Fibroblast of skin of right quadriceps (primary cell): ENCODE results near the gene ERBB4.

ENCODE experiments used
- DNase-seq: peaks from one replicate; pipeline ENCODE4 v3.0.0-alpha.2; 2013

ERBB4 gene

DNA sequence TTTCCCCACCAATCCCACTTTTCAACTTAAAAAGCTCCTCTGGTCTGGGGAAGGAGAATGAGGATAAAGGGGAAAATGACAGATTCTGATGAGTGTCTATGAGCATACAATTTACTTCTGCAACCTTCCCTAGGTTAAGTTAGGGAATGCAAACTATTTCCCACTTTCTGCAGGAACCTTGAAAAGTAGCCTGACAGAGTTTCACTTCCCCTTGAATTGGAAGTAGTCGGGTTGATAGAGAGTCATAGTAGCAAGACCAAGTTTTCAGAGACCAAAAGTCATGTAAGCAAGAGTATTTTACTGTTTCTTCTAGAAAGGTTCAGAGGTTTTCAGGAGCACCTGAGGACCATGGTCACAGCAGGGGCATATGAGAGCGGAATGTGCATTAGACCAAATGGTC lies 1167.1 kb downstream of the ERBB4 start:
- no peak for DNase-seq

DNA sequence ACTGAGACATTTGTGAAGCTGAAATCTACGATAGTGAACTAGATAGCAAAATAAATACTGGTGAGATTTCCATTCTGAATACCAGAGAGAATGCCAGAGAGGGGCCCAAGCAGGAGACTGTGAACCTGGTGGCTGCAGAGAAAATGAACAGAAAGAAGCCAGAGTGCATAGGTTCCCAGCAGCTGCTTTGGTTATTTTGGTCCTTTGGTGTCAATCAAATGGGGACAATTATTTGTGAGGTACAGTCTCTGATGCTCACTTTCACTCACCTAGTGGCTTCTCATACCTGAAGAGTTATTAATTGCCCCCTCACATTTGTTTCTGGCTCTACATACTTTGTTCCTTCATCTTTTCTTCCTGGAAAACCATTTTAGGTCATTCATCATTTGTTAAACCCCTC lies 1170.1 kb downstream of the ERBB4 start:
- no peak for DNase-seq

DNA sequence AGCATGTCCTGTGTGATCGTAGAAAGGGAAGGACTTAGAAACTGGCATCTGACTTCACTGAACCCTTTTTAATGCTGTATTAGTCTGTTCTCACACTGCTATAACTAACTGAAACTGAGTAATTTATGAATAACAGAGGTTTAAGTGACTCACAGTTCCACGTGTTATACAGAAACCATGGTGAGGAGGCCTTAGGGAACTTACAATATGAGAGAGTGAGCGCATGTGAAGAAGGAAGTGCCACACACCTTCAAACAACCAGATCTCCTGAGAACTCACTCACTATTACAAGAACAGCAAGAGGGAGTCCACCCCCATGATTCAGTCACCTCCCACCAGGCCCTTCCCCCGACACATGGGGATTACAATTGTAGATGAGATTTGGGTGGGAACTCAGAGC lies 1170.9 kb downstream of the ERBB4 start:
- no peak for DNase-seq

DNA sequence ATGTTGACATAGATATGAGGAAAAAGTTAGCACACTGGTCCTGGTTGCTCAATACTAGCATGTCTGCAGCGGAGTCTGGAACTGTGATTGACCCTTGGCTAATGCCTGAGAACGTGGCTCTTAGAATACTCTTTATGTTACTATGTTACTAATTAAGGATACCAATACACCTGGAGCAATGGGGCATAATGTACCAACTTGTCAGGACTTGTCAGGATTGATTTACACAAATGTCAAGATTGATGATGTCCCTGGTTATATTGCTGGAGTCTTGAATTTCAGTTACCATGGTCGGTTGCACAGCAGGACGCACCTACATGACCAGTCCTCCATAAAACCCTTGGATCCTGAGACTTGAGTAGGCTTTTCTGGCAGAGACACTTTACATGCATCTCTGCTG lies 1171.3 kb downstream of the ERBB4 start:
- DNase-seq = no peak

DNA sequence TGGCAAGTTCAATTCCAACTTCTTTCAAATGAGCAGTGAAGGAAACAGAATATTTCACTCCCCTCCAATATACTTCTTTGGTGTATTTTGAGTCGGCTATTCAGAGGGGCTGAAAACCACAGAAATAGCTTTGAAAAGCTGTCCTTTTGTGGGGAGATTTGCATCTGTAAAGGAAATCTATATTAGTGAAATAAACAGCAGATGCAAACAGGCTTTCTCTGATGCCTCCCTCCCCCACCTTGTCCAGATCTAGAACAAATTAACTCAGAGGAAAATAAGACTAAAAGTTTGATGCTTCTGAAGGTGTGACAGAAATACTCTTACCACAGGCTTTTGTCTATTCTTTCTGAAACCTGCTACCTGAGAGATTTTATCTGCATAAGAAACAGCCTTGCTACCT lies 1173.7 kb downstream of the ERBB4 start:
- DNase-seq = no peak

DNA sequence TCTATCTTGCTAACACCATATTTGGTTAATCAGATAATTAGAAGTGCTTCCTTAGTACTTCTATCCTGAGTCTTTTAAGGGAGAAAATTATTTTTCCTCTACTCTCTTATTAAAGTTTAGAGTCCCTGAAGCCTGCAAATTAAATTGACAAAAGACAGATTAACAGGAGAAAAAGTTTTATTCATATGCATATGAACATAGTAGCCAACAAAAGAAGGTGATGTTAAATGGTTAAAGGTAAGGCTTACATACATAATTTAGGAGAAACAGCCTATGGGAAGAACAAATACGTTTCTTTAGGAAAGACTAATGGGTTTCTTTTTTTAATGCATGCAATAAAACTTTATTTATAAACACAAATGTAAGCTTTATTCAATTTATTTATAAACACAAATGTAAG lies 1177.2 kb downstream of the ERBB4 start:
- DNase-seq = no peak

DNA sequence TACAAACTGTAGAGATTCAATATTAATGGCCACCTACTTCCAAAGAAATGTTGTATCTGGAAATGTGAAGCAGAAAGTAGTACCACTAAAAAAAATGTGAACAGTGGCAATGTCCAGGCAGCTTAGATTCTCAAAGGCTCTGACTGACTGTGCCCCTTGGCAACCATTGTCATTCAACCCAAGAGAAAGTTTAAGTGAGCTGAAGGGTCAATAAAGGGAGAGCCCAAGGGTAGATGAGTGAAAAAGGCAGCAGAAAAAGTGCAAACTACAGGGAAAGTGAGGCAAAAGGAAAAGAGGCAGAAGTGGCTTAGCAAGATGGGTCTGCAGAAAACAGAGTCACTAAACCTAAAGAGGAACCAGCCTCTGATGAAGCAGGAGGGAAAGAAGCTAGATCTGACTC lies 1179.3 kb downstream of the ERBB4 start:
- DNase-seq = no peak

DNA sequence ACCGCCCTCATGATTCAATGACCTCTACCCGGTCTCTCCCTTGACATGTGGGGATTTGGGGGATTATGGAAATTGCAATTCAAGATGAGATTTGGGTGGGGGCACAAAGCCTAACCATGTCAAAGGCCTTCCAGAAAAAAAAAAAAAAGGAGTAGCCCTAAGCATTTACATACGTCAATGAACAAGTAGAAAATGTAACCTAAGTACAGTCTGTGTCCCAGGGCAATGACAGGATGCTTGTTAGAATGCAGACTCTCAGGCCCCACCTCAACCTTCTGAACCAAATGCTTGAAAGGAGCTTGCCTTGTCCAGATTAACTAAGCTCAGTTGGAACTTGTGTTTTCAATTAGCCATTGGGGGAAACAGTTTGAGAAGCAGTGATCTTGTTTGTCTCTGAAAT lies 1180.1 kb downstream of the ERBB4 start:
- no peak for DNase-seq

DNA sequence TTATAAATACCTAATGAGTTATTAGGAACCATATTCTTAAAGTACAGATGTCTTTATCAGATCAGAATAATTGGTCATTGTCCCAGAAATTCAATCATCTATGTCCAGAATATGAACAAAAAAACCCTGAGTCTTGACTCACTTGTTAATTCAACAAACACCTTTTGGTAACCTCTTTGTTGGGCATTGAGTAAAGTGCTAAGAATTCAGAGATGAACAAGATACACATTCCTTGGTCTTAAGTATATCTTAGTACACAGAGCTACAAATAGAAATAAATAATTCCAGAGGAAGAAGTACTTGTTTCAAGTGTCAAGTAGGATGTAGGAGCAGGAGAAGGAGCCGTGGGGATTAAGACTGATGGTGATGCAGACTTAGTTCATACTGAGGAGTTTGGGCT lies 1184.1 kb downstream of the ERBB4 start:
- DNase-seq = no peak

DNA sequence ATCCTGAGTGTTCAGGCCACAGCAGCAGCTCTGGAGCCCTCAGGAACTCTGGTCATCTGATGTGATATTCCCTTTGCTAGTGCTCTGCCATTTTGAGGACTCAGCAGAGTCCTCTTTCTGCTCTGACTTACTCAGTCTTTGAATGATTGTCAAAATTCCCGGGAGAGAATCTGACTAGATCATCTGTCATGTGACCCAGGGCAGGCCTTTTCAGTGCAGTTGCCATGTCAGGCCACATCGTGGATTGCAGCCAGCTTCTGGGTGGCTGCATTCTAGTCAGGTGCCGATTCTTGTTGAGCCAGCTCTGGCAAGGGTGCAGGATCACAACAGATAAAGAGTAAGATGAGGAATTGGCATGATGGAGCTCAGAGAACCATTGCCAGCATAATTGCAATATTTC lies 1186.6 kb downstream of the ERBB4 start:
- no peak for DNase-seq

DNA sequence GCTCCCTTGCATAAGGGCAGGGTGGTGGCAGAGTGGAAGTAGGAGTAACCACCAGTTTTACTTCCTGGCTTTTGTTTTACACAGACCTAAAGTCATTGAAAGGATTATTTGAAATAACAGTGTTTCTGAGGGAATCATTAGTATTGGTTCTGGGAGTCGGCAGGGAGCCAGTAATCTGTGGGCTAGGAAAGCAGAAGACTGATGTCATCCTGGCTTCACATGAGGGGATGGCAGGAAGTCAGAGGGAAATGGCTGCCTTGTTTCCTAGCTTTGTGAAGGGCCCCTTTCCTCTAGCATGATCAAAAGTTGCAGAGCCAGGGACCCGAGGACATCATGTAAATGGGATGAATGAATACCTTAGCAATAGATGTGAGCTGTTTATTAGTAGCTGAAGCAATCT lies 1189.6 kb downstream of the ERBB4 start:
- no peak for DNase-seq

DNA sequence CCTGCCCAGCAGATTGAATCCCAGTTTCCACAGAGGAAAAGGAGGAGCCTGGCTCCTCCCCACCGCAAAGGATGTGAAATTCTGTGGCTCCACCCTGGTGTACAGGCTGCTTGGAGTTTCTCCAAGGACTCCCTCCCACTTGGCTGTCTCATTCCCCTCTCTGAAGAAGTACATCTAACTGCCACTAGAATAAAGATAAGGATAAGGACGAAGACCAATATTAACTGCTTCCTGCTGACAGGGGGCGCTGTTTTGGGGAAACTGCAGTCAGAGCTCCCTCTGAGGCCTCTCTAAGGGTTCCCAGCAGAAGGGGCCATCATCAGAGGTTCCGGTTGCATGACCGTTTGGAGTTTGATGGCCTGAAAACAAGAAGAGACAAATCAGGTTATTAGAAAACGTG lies 1191.3 kb downstream of the ERBB4 start:
- DNase-seq = no peak

DNA sequence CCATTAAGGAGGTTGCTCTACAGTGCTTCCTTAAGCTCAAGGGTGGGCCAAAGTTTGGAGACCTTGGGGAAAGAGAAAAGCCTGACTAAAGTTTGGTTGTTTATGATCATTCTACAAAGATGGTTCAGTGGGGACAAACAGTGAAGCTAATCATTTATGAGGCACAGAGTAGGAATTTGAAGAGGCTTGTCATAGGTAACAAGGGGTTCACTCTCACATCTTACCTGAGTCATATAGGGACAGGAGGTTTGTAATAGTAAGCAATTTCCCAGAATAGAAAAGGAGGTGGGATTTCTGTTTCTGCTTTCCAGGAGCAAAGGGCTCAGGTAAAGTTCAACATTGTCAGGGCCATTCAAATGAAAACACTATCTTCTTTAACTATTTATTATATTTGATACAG lies 1194.3 kb downstream of the ERBB4 start:
- DNase-seq = no peak

DNA sequence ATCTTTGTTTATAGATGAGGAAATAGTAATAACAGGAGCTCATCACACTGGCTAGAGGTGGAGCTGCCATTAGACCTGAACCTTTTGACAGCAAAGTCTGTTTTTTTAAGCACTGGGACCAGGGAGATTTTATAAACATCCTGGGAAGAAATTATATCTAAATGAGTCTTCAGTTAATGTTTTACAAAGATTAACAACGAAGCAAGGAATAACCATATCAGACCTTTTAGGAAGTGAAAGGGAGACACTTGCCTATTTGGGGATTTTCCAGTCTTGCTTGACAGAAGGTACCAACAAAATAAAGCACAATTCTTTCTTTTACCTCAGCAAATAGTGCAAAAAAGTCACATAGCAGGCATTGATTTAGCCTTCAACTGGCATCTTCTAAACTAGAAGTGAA lies 1205.2 kb downstream of the ERBB4 start:
- DNase-seq = no peak

DNA sequence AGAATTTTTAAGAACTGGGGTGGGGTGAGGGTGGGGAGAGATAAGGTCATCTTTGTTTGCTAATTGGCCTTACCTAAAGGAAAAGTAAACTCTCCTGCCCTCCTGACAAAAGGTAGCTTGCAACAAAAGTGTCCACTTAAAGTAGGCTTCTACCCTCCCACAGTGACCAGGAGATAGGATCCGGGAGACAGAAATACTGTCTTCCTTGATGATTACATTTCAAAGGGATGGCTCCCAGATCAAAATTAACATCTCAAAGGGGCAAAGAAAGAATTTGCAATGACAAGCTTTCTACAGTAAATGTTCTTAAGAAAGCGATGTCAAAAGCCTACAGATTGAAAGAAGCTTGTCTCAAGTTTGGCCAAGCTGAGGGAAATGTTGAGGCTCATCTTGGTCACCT lies 1206.9 kb downstream of the ERBB4 start:
- DNase-seq = no peak

DNA sequence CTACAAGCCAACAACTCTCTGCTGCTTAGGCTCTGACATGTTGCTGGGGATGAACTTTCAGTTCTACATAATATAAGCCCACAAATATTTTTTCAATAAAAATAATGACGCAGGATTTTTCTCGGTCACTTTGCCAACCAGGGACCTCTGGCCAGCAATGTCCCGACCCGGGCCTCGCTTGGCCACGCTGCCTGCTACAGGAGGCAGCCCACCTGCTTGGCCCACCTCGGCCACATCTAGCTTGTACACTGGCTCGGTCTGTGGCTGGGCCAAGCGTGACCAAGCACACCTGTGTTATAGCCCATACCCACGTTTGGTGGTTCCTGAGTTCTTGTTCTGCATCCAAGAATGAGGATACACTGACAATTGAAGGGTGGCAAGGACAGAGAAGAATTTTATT lies 1208.7 kb downstream of the ERBB4 start:
- DNase-seq = no peak

DNA sequence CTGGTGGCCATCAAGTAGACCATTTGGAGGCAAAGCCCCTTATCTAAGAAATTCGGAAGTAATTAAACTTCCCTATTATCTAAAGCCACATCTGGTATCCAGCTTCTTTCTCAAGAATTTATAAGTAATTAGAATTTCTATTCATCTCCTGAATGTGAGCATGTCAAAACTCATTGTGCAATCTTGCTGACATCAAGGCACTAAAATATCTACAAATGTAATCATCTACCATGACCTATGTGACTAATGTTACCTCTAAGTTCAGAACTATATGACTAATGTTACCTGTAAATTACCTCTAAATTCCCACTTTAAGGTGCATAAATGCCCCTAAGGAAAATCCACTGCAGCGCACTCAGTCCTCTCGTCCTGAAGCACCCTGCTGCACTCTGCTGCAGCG lies 1209.2 kb downstream of the ERBB4 start:
- DNase-seq = no peak

DNA sequence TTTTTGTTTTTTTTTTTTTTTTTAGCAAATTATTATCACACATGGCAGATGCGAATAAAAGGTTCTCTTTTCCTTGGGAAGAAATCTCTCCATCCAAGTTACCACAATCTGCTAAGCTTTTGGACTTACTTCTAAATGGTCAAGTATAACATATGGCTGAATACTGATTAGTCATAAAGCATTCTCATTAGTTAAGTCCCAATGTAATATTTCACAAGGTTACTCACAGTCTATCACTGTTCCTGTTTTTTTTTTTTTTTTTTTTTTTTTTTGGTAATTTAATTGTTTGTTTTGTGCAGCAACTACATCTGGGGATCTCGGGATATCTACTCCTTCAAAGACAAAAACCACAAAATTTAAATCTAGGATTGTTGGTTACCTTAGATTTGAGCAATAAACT lies 1210.5 kb downstream of the ERBB4 start:
- DNase-seq = no peak
